ENCODE measurements around the gene ADCY1.

- TF ChIP-seq CTCF (conservative IDR thresholded peaks at IDR 0.05 in 1 of 2, IDR thresholded peaks at IDR 0.05 in 1 of 2; ENCODE audit: low read depth in 1 of 2, low read length in 2 of 2) (no peak), EZH2 (IDR thresholded peaks at IDR 0.05; ENCODE audit: low read length, missing control alignments) (no peak)
Observed at GRCh38 chr7:45717537-45718235, 143.5 kb downstream of the ADCY1 start.
